ENCODE data around the gene PXMP4. TPM values are rescaled to one million over a fixed set of nuclear protein-coding genes. Genes with fewer than 3 reads are reported as not detected.

PXMP4 gene
- total and polyA plus RNA-seq, 8 donors: 11.6 to 47.5 (median 15.1) TPM

GRCh38 chr20:33676652-33677645 lies 43.2 kb downstream of the PXMP4 start:
- ATAC-seq (no peak), DNase-seq (no peak)
- H3K9me3 ChIP-seq: no peaks in the 10 kb centered on the region
- H3K27me3 ChIP-seq: no peaks in the 10 kb centered on the region
- H3K27ac ChIP-seq: no peak overlapping the region
- TF ChIP-seq CTCF (IDR thresholded peaks at IDR 0.05): no peak
- peaks cover 8 to 37% of the 10 kb centered on the region in 2 donors for H3K4me1 ChIP-seq
- H3K36me3 ChIP-seq: no peaks in the 10 kb centered on the region
- intact Hi-C loops (cut with DNase I): no loop called here
- no peak overlapping the region for H3K4me3 ChIP-seq

GRCh38 chr20:33676121-33676520 lies 44.0 kb downstream of the PXMP4 start:
- H3K4me3 ChIP-seq: no peak overlapping the region
- DNase-seq: no peak
- H3K27me3 ChIP-seq: no peaks in the 10 kb centered on the region
- H3K9me3 ChIP-seq: no peaks in the 10 kb centered on the region
- no peak for TF ChIP-seq CTCF (IDR thresholded peaks at IDR 0.05)
- H3K36me3 ChIP-seq: no peaks in the 10 kb centered on the region
- H3K4me1 ChIP-seq: peaks cover 8 to 40% of the 10 kb centered on the region in 2 donors
- intact Hi-C loops (cut with DNase I): no loop called here
- ATAC-seq: no peak
- peak overlapping the region in 1 of 2 donors; percentile 88 for H3K27ac ChIP-seq

- intact Hi-C loops (cut with DNase I): no loop called here
- H3K27ac ChIP-seq: peak overlapping the region; percentile 72 to 88
- ATAC-seq (peak; percentile 9), DNase-seq (peak in 1 of 4 donors; percentile 31)
- H3K27me3 ChIP-seq: no peaks in the 10 kb centered on the region
- H3K36me3 ChIP-seq: peaks cover 0 to 7% of the 10 kb centered on the region in 2 donors
- peaks cover 8 to 40% of the 10 kb centered on the region in 2 donors for H3K4me1 ChIP-seq
- no peaks in the 10 kb centered on the region for H3K9me3 ChIP-seq
- H3K4me3 ChIP-seq: peak overlapping the region in 1 of 2 donors; percentile 62
- TF ChIP-seq CTCF (IDR thresholded peaks at IDR 0.05): no peak
Measured at GRCh38 chr20:33675136-33675959, 44.8 kb downstream of the PXMP4 start.

- DNase-seq: peak in 3 of 4 donors; percentile 83 to 97 (median 84)
- Histone ChIP-seq H3K36me3 (peaks cover 0 to 11% of the 10 kb centered on the region in 2 donors), H3K27ac (peak within 1 kb of the TSS; percentile 72 to 88), H3K4me3 (peak within 1 kb of the TSS; percentile 57 to 62), H3K4me1 (peaks cover 8 to 40% of the 10 kb centered on the region in 2 donors), H3K9me3 (no peaks in the 10 kb centered on the region), H3K27me3 (no peaks in the 10 kb centered on the region)
- ATAC-seq: peak; percentile 87
- TF ChIP-seq CTCF (IDR thresholded peaks at IDR 0.05): no peak
- intact Hi-C loops (cut with DNase I): no loop called here
Measured at GRCh38 chr20:33674294-33675135, 45.6 kb downstream of the PXMP4 start, which contains the start of gene NECAB3. Gene NECAB3, minus strand, starts transcription at chr20:33674428. Its CDS starts 76 bp downstream, at chr20:33674352.

Data from left lung (tissue), 10 donors.